ENCODE results near the gene TP53TG3D. TPM values are rescaled to one million over a fixed set of nuclear protein-coding genes. Genes with fewer than 3 reads are reported as not detected.
"Not testable (repeated sequence)": the region's sequence is repeated elsewhere in the genome, so short reads cannot be mapped to it uniquely, and the experiment has no call there.

Gene TP53TG3D, protein sequence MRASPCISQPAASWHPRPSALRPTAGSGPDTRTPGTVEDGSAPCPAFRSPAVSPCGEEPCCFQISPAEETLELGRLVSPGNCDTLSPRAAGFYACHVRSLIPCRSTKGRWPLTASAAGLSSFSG
- not detected for total RNA-seq

DNA sequence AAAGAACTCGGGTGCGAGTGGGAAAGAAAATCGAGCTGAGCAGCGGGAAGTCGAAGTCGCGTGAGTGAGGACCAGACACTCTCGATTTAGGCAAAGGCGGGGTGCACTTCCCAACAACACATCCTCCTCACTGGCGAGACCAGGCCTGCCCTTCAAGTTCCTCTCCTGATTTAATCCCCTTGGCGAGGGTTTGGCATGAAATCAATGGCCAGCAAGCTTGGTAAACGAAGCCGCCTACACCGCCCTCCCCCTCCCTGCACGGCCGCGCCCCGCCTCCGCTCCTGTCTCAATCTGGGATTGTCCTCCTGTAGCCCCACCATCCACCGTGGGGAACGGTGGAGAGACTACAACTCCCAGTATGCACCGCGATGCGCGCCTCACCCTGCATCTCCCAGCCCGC is at the start of gene TP53TG3D:
Gene TP53TG3D (plus strand): TSS at position 301 of the 400 bp plus-strand sequence. CDS start 68 bp downstream, at position 369.
- H3K27ac Mint-ChIP-seq; H3K27me3 Mint-ChIP-seq; H3K4me1 Mint-ChIP-seq; H3K4me3 Mint-ChIP-seq; H3K9me3 Mint-ChIP-seq; DNase-seq; H3K36me3 Mint-ChIP-seq (ENCODE audit: low read depth); CTCF ChIA-PET; POLR2A ChIA-PET: not testable (repeated sequence)

DNA sequence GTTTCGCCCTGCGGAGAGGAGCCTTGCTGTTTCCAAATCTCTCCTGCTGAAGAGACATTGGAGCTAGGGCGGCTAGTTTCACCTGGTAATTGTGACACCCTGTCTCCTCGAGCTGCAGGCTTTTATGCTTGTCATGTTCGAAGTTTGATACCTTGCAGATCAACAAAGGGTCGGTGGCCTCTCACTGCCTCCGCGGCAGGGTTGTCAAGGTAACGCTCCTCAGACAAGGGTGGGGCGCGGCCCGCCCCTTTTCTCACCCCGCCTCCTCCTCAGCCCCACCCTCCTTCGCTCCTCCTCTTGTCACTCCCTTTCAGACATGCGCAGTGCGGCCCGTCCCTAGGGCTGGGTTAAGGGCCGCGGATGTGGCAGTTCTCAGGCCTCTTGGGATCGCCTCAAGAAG is 421 bp downstream of the TP53TG3D start:
- H3K27me3 Mint-ChIP-seq; H3K4me1 Mint-ChIP-seq; H3K36me3 Mint-ChIP-seq (ENCODE audit: low read depth); H3K27ac Mint-ChIP-seq; DNase-seq; H3K9me3 Mint-ChIP-seq; H3K4me3 Mint-ChIP-seq; POLR2A ChIA-PET; CTCF ChIA-PET: not testable (repeated sequence)

DNA sequence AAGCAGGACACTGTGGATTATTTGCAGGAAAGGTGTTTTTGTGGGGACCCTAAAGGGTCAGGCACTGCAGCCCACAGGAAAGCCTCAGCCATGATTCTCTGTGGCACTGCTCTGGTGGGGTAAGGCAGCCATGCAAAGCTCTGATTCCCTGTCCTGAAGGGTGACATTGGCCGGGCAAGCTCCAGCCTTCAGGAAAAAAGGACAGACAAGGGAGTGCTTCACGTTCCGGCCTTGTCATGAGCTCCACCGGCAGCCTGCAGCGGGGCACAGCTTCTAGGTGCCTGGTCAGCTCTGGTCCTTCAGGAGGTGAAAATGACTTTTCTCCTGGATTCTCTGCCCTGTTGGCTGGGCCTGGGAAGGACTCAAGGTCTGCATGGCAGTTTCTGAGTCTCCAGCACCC is 8.4 kb downstream of the TP53TG3D start:
- H3K27me3 Mint-ChIP-seq; H3K9me3 Mint-ChIP-seq; DNase-seq; H3K27ac Mint-ChIP-seq; H3K4me3 Mint-ChIP-seq; H3K4me1 Mint-ChIP-seq; POLR2A ChIA-PET; CTCF ChIA-PET; H3K36me3 Mint-ChIP-seq (ENCODE audit: low read depth): not testable (repeated sequence)

DNA sequence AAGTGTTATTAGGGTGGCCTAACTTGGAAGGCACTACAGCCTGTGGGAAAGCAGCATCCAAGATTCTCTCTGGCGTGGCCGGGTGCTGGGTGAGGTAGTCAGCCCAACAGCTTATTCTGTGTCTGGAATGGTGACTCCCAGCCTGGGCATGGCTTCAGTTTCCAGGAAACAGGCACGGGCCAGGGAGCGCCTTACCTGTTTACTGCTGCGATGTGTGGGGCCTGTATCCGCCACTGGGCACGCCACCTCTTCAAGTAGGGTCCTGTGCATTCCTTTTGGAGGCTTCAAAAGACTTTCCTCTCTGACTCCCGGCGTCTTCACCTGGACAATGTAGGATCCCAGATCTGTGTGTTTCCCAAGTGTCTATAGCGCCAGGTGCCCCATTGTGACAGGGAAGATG is 10.5 kb downstream of the TP53TG3D start:
- POLR2A ChIA-PET; H3K27ac Mint-ChIP-seq; H3K9me3 Mint-ChIP-seq; H3K36me3 Mint-ChIP-seq (ENCODE audit: low read depth); CTCF ChIA-PET; H3K4me3 Mint-ChIP-seq; H3K4me1 Mint-ChIP-seq; DNase-seq; H3K27me3 Mint-ChIP-seq: not testable (repeated sequence)

DNA sequence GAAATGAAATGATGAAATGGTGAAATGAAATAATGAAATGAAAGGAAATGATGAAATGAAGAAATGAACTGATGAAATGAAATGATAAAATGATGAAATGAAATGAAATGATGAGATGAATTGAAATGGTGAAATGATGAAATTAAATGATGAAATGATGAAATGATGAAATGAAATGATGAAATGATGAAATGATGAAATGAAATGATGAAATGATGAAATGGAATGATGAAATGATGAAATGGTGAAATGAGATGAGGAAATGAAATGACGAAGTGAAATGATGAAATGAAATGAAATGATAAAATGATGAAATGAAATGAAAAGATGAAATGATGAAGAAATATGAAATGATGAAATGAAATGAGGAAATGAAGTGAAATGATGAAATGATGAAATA is 28.8 kb downstream of the TP53TG3D start:
- DNase-seq; CTCF ChIA-PET; H3K27me3 Mint-ChIP-seq; H3K9me3 Mint-ChIP-seq; H3K4me1 Mint-ChIP-seq; H3K36me3 Mint-ChIP-seq (ENCODE audit: low read depth); POLR2A ChIA-PET; H3K4me3 Mint-ChIP-seq; H3K27ac Mint-ChIP-seq: not testable (repeated sequence)

DNA sequence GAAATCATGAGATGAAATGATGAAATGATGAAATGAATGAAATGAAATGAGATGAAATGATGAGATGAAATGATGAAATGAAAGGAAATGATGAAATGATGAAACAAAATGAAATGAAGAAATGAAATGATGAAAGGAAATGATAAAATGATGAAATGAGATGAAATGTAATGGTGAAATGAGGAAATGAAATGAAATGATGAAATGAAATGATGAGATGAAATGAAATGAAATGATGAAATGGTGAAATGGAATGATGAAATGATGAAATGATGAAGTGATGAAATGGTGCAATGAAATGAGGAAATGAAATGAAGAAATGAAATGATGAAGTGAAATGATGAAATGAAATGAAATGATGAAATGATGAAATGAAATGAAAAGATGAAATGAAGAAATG is 29.9 kb downstream of the TP53TG3D start:
- H3K9me3 Mint-ChIP-seq; CTCF ChIA-PET; H3K27ac Mint-ChIP-seq; H3K36me3 Mint-ChIP-seq (ENCODE audit: low read depth); POLR2A ChIA-PET; H3K27me3 Mint-ChIP-seq; H3K4me1 Mint-ChIP-seq; DNase-seq; H3K4me3 Mint-ChIP-seq: not testable (repeated sequence)

DNA sequence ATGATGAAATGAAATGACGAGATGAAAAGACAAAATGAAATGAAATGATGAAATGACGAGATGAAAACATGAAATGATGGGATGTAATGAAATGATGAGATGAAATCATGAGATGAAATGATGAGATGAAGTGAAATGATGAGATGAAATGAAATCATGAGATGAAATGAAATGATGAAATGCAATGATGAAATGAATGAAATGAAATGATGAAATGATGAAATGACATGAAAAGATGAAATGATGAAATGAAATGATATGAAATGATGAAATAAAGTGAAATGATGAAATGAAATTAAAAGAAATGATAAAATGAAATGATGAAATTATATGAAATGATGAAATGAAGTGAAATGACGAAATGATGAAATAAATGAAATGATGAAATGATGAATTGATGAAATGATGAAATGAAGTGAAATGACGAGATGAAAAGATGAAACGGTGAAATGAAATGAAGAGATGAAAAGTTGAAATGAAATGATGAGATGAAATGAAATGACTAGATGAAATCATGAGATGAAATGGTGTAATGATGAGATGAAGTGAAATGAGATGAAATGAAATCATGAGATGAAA is 30.9 kb downstream of the TP53TG3D start:
- H3K4me3 Mint-ChIP-seq; H3K36me3 Mint-ChIP-seq (ENCODE audit: low read depth); CTCF ChIA-PET; POLR2A ChIA-PET; H3K27me3 Mint-ChIP-seq; H3K9me3 Mint-ChIP-seq; H3K27ac Mint-ChIP-seq; DNase-seq; H3K4me1 Mint-ChIP-seq: not testable (repeated sequence)

DNA sequence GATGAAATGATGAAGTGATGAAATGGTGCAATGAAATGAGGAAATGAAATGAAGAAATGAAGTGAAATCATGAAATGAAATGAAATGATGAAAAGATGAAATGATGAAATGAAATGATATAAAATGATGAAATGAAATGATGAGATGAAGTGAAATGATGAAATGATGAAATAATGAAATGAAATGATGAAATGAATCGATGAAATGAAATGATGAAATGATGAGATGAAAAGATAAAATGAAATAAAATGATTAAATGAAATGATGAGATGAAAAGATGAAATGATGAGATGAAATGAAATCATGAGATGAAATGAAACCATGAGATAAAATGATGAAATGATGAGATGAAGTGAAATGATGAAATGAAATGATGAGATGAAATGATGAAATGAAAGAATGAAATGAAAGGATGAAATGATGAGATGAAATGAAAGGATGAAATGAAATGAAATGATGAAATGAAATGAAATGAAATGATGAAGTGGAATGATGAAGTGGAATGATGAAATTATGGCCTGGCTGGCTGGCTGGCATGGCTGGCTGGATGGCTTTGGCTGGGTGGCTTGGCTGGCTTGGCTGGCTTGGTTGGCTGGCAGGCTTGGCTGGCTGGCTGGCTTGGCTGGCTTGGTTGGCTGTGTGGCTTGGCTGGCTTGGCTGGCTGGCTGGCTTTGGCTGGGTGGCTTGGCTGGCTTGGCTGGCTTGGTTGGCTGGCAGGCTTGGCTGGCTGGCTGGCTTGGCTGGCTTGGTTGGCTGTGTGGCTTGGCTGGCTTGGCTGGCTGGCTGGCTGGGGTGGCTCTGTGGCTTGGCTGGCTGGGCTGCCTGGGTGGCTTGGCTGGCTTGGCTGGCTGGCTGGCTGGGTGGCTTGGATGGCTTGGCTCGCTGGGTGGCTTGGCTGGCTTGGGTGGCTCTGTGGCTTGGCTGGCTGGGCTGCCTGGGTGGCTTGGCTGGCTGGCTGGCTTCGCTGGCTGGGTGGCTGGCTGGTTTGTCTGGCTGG is 32.0 kb downstream of the TP53TG3D start:
- H3K9me3 Mint-ChIP-seq; CTCF ChIA-PET; H3K4me3 Mint-ChIP-seq; H3K4me1 Mint-ChIP-seq; H3K27ac Mint-ChIP-seq; H3K36me3 Mint-ChIP-seq (ENCODE audit: low read depth); H3K27me3 Mint-ChIP-seq; POLR2A ChIA-PET; DNase-seq: not testable (repeated sequence)

DNA sequence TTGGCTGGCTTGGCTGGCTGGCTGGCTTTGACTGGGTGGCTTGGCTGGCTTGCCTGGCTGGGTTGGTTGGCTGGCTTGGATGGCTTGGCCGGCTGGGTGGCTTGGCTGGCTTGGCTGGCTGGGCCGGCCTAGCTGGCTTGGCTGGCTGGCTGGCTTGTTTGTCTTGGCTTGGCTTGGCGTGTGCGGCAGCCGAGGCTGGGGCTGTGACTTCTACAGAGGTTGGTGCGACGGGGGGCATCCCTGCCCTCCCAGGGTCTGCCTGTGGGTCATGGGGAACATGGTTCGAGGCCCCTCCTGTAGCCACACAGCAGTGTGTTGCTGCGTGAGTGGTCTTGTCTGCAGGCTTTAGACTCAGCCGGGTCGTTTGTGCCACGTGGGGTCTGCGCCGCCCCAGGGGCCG is 33.1 kb downstream of the TP53TG3D start:
- H3K9me3 Mint-ChIP-seq; H3K4me1 Mint-ChIP-seq; POLR2A ChIA-PET; H3K36me3 Mint-ChIP-seq (ENCODE audit: low read depth); DNase-seq; H3K27ac Mint-ChIP-seq; CTCF ChIA-PET; H3K4me3 Mint-ChIP-seq; H3K27me3 Mint-ChIP-seq: not testable (repeated sequence)

DNA sequence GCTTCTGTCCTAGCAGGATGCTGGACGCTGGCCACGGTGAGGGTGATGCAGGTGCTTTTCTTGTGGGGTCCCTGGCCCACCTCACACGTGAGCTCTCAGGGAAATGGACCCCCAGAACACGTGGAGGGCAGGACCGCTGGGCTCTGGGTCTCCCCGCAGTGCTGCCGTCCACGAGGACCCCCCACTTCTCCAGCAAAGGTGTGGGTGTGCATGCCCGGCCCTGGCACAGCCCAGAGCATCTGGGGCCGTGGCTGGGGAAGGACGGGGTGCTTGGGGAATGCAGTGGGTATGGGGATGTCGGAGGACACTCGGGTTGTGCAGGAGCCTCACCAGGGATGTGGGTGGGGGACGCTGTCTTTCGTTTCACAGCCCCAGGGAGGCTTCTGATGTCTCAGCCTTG is 34.7 kb downstream of the TP53TG3D start:
- H3K36me3 Mint-ChIP-seq (ENCODE audit: low read depth); DNase-seq; POLR2A ChIA-PET; H3K9me3 Mint-ChIP-seq; CTCF ChIA-PET; H3K4me3 Mint-ChIP-seq; H3K27ac Mint-ChIP-seq; H3K27me3 Mint-ChIP-seq; H3K4me1 Mint-ChIP-seq: not testable (repeated sequence)

DNA sequence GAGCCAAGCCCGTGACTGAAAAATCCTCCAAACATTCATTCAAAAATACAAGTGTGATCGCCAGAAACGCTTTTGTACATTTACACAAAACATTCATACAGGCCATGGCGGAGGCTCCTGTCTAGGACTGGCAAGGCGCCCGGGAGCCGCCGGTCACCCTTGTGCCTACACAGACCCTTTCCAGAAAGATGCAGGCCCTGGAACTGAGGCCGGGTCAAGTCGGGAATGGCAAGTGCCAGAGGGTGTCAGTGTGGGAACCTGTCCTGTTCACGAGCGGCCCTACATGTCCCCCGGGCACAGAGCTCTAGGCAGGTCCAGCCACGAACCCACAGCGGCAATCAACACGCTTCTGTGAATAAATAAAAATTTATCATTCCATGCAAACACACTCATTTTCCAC is 36.1 kb downstream of the TP53TG3D start:
- H3K4me1 Mint-ChIP-seq; H3K4me3 Mint-ChIP-seq; CTCF ChIA-PET; H3K27me3 Mint-ChIP-seq; POLR2A ChIA-PET; H3K27ac Mint-ChIP-seq; H3K36me3 Mint-ChIP-seq (ENCODE audit: low read depth); H3K9me3 Mint-ChIP-seq; DNase-seq: not testable (repeated sequence)

DNA sequence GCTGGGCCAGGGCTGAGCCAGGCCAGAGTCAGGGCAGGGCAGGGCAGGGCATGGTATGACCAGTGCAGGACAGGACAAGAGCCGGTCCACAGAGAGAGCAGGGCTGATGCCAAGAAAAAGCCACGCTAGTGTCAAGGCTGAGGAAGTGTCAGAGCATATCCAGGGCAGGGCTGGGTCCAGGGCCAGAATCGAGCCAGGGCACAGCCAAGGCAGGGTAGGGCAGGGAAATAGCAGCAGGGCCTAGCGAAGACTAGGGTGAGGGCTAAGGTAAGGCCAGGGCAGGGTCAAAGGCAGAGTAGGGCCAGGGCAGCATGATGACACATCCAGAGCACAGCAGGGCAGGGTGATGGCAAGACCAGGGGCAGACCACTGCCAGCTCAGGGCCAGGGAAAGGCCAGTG is 49.7 kb downstream of the TP53TG3D start:
- CTCF ChIA-PET; H3K9me3 Mint-ChIP-seq; H3K4me1 Mint-ChIP-seq; DNase-seq; H3K36me3 Mint-ChIP-seq (ENCODE audit: low read depth); H3K27ac Mint-ChIP-seq; H3K27me3 Mint-ChIP-seq; H3K4me3 Mint-ChIP-seq; POLR2A ChIA-PET: not testable (repeated sequence)

Data from activated CD4-positive, alpha-beta memory T cell treated with anti-CD3 and anti-CD28 coated beads, Interleukin-2, amount 10 ng/mL, durations not matched to agents 7 days and 5 days (primary cell).